HepG2 (cell line): ENCODE measurements around the gene ADCY6. TPM values are rescaled to one million over a fixed set of nuclear protein-coding genes. Genes with fewer than 3 reads are reported as not detected.

Experiments
- AGO2 ChIP-seq: fragments of 200-400 bp; formaldehyde crosslinking; optimal IDR thresholded peaks from 2 replicates; pipeline ENCODE3; 2017; ENCODE audit warnings: mild to moderate bottlenecking, low read depth, low read length, moderate library complexity
- BCLAF1 ChIP-seq: fragments of 450-650 bp; IDR thresholded peaks from 2 replicates; pipeline ENCODE4 v1.6.1; 2017; ENCODE audit warnings: mild to moderate bottlenecking
- CHD2 ChIP-seq: IDR thresholded peaks from 2 replicates; pipeline ENCODE4 v1.6.1; 2011; ENCODE audit warnings: low read depth, low read length, improper control_type of control experiment
- DR1 ChIP-seq: sonication (generic); formaldehyde crosslinking; IDR thresholded peaks from 2 replicates; pipeline ENCODE4 v1.8.0; 2021; ENCODE audit warnings: mild to moderate bottlenecking, missing genetic modification reagents, inconsistent platforms
- HOXA9 ChIP-seq: sonication (generic); formaldehyde crosslinking; IDR thresholded peaks from 2 replicates; pipeline ENCODE4 v1.8.1; 2022; ENCODE audit warnings: missing genetic modification reagents, mild to moderate bottlenecking, moderate library complexity, borderline replicate concordance
- JDP2 ChIP-seq: sonication (generic); formaldehyde crosslinking; IDR thresholded peaks from 2 replicates; pipeline ENCODE4 v1.8.1; 2022; ENCODE audit warnings: missing genetic modification reagents, borderline replicate concordance
- JUN ChIP-seq: sonication (generic); formaldehyde crosslinking; IDR thresholded peaks from 2 replicates; pipeline ENCODE4 v1.4.0; 2020; ENCODE audit warnings: mild to moderate bottlenecking, missing genetic modification reagents
- MAX ChIP-seq: IDR thresholded peaks from 2 replicates; pipeline ENCODE4 v1.6.1; 2012; ENCODE audit warnings: inconsistent platforms
- MBD4 ChIP-seq: IDR thresholded peaks from 2 replicates; pipeline ENCODE4 v1.6.1; 2012; ENCODE audit warnings: low read length, inconsistent platforms, borderline replicate concordance
- MED8 ChIP-seq: sonication (generic); formaldehyde crosslinking; IDR thresholded peaks from 2 replicates; pipeline ENCODE4 v1.8.1; 2023; ENCODE audit warnings: mild to moderate bottlenecking, missing genetic modification reagents; ENCODE audit not compliant: insufficient replicate concordance
- MXD3 ChIP-seq: IDR thresholded peaks from 2 replicates; pipeline ENCODE4 v1.6.1; 2016; ENCODE audit warnings: mild to moderate bottlenecking, missing biosample characterization, missing genetic modification reagents
- PTBP1 ChIP-seq: fragments of 200-400 bp; formaldehyde crosslinking; IDR thresholded peaks from 2 replicates; pipeline ENCODE4 v1.6.1; 2018; ENCODE audit warnings: low read length, low read depth; ENCODE audit not compliant: poor library complexity, severe bottlenecking
- TCF7L2 ChIP-seq: IDR thresholded peaks from 2 replicates; pipeline ENCODE4 v1.6.1; 2011; ENCODE audit warnings: mild to moderate bottlenecking, low read depth, low read length, moderate library complexity
- THAP7 ChIP-seq: sonication (generic); formaldehyde crosslinking; IDR thresholded peaks from 2 replicates; pipeline ENCODE4 v1.8.1; 2023; ENCODE audit warnings: mild to moderate bottlenecking, missing genetic modification reagents
- TOE1 ChIP-seq: sonication (generic); formaldehyde crosslinking; IDR thresholded peaks from 2 replicates; pipeline ENCODE4 v1.4.0; 2020; ENCODE audit warnings: mild to moderate bottlenecking, missing genetic modification reagents
- ZFP37 ChIP-seq: sonication (generic); formaldehyde crosslinking; IDR thresholded peaks from 2 replicates; pipeline ENCODE4 v1.4.0; 2020; ENCODE audit warnings: missing genetic modification reagents, borderline replicate concordance
- ZNF281 ChIP-seq: sonication (generic); formaldehyde crosslinking; IDR thresholded peaks from 2 replicates; pipeline ENCODE4 v1.4.0; 2020; ENCODE audit warnings: missing genetic modification reagents, borderline replicate concordance
- ZNF331 ChIP-seq: sonication (generic); formaldehyde crosslinking; IDR thresholded peaks from 2 replicates; pipeline ENCODE4 v1.4.0; 2020; ENCODE audit warnings: missing genetic modification reagents
- ZNF501 ChIP-seq: sonication (generic); formaldehyde crosslinking; IDR thresholded peaks from 2 replicates; pipeline ENCODE4 v1.5.1; 2020; ENCODE audit warnings: mild to moderate bottlenecking, moderate library complexity, missing genetic modification reagents
- ZNF598 ChIP-seq: sonication (generic); formaldehyde crosslinking; IDR thresholded peaks from 2 replicates; pipeline ENCODE4 v1.5.1; 2020; ENCODE audit warnings: mild to moderate bottlenecking, missing genetic modification reagents, borderline replicate concordance
- ZNF7 ChIP-seq: IDR thresholded peaks from 2 replicates; pipeline ENCODE4 v1.6.1; 2016; ENCODE audit warnings: missing biosample characterization, missing genetic modification reagents
- ZNF777 ChIP-seq: sonication (generic); formaldehyde crosslinking; IDR thresholded peaks from 2 replicates; pipeline ENCODE4 v1.4.0; 2020; ENCODE audit warnings: missing genetic modification reagents
- polyA plus RNA-seq, 8 experiments: library from polyadenylated mRNA; depleted of rRNA in 3 of 8; stranded (reverse) in 7 of 8; unstranded in 1 of 8; fragments of >200 nt; fragmentation: Illumina TruSeq in 4 of 8; extraction: Trizol in 4 of 8; gene quantifications; 2 replicates each; pipeline versions ENCODE4 v1.2.1 to v1.2.3, GENCODE V29; 2011 to 2016; ENCODE audit warnings: low read depth in 4 of 8, missing spikeins in 1 of 8, mixed read lengths in 1 of 8; ENCODE audit not compliant: insufficient read depth in 1 of 8
- total RNA-seq, 5 experiments: library from RNA; depleted of rRNA; stranded (reverse); fragments of >200 nt; fragmentation: Illumina TruSeq; extraction: Trizol; gene quantifications; 2 replicates each; pipeline ENCODE4 v1.2.3, GENCODE V29; 2016; ENCODE audit warnings: low read depth in 1 of 5

ADCY6 gene
- total and polyA plus RNA-seq, 2 of the 13 experiments (the other 11 are each of a cell fraction or from before 2014, with no cell fraction given) = 10.6 to 11.8 TPM

- TF ChIP-seq THAP7 (peak; percentile 93; the same call in 1 of the 2 replicates), MAX (peak; percentile 86), ZNF501 (CRISPR knock-in tag) (peak; percentile 93), MBD4 (no peak), DR1 (CRISPR knock-in tag) (peak; percentile 89), MXD3 (peak; percentile 74; the same call in 1 of the 2 replicates), ZNF777 (peak; percentile 51; the same call in 1 of the 2 replicates), TCF7L2 (no peak), AGO2 (no peak), JDP2 (CRISPR knock-in tag) (no peak), ZNF7 (CRISPR knock-in tag) (0 out of 2 replicates have a peak, but pooled peaks have one; percentile 30), PTBP1 (no peak), CHD2 (peak; percentile 96), ZNF331 (CRISPR knock-in tag) (no peak), MED8 (CRISPR knock-in tag) (peak; percentile 75), ZNF281 (CRISPR knock-in tag) (no peak), ZNF598 (CRISPR knock-in tag) (peak; percentile 61; the same call in 1 of the 2 replicates), TOE1 (CRISPR knock-in tag) (no peak), ZFP37 (CRISPR knock-in tag) (0 out of 2 replicates have a peak, but pooled peaks have one; percentile 28), JUN (CRISPR knock-in tag) (no peak), HOXA9 (no peak), BCLAF1 (no peak)
Observed at GRCh38 chr12:48716493-48717251, 72.2 kb downstream of the ADCY6 start, which contains the start of gene CCNT1 (continued).
